Stimulated activated effector memory CD8-positive, alpha-beta T cell treated with anti-CD3 and anti-CD28 coated beads, Interleukin-12 subunit alpha, Interleukin-12 subunit beta, amount 100 ng/mL, for 72 hours (primary cell): ENCODE measurements around the gene JAK3.

Experiments used
- ATAC-seq: fragments of 150-1000 bp; cut with Tn5 transposase; 2 replicates; pipeline ENCODE4 v1.10.0; 2021
- DNase-seq, 2 donors: peaks; one replicate each; pipeline ENCODE4 v3.0.0; 2021 to 2022; ENCODE audit warnings: low spot score in 2 of 2
- H3K27ac Mint-ChIP-seq: one replicate; pipeline ENCODE4 v1.8.0; 2022; ENCODE audit warnings: mild to moderate bottlenecking, mixed read lengths
- H3K36me3 Mint-ChIP-seq: one replicate; pipeline ENCODE4 v1.8.0; 2022; ENCODE audit warnings: mild to moderate bottlenecking, mixed read lengths
- H3K4me1 Mint-ChIP-seq: one replicate; pipeline ENCODE4 v1.8.0; 2022; ENCODE audit warnings: mixed read lengths
- H3K4me3 Mint-ChIP-seq: one replicate; pipeline ENCODE4 v1.8.0; 2022; ENCODE audit warnings: mild to moderate bottlenecking, mixed read lengths
- H3K9me3 Mint-ChIP-seq: one replicate; pipeline ENCODE4 v1.8.0; 2022; ENCODE audit warnings: mixed read lengths

JAK3 gene

GRCh38 chr19:17855280-17856152 is 7.7 kb upstream of the JAK3 start:
- no peak overlapping the region for H3K27ac Mint-ChIP-seq
- peak overlapping the region; percentile 20 for H3K4me3 Mint-ChIP-seq

GRCh38 chr19:17854061-17854460 is 6.3 kb upstream of the JAK3 start:
- DNase-seq, result no peak
- H3K4me3 Mint-ChIP-seq, result no peak overlapping the region
- H3K9me3 Mint-ChIP-seq, result no peaks in the 10 kb centered on the region
- no peak for ATAC-seq
- no peak overlapping the region for H3K27ac Mint-ChIP-seq
- no peaks in the 10 kb centered on the region for H3K36me3 Mint-ChIP-seq
- H3K4me1 Mint-ChIP-seq, result peaks cover 37% of the 10 kb centered on the region

More at GRCh38 chr19:17855280-17856152, 7.7 kb upstream of the JAK3 start:
- peaks cover 14% of the 10 kb centered on the region for H3K36me3 Mint-ChIP-seq
- H3K9me3 Mint-ChIP-seq, result no peaks in the 10 kb centered on the region
- DNase-seq, result peak; percentile 98
- peaks cover 33% of the 10 kb centered on the region for H3K4me1 Mint-ChIP-seq
- peak; percentile 56 for ATAC-seq

GRCh38 chr19:17848595-17849292 is 962 bp upstream of the JAK3 start:
- ATAC-seq (no peak), DNase-seq (no peak)
- peak overlapping the region; percentile 97 for H3K27ac Mint-ChIP-seq
- no peaks in the 10 kb centered on the region for H3K9me3 Mint-ChIP-seq
- H3K4me3 Mint-ChIP-seq, result peak overlapping the region; percentile 74
- H3K4me1 Mint-ChIP-seq, result peaks cover 68% of the 10 kb centered on the region
- H3K36me3 Mint-ChIP-seq, result peaks cover 44% of the 10 kb centered on the region

- Mint-ChIP-seq H3K4me3 (peak overlapping the region; percentile 74), H3K4me1 (peaks cover 70% of the 10 kb centered on the region), H3K36me3 (peaks cover 70% of the 10 kb centered on the region), H3K27ac (peak overlapping the region; percentile 97), H3K9me3 (no peaks in the 10 kb centered on the region)
- ATAC-seq, result no peak
- no peak for DNase-seq
Measured at GRCh38 chr19:17846146-17846545, 1.6 kb downstream of the JAK3 start.

GRCh38 chr19:17843908-17844490 is 3.8 kb downstream of the JAK3 start:
- H3K36me3 Mint-ChIP-seq, result peaks cover 91% of the 10 kb centered on the region
- ATAC-seq, result no peak
- peaks cover 57% of the 10 kb centered on the region for H3K4me1 Mint-ChIP-seq
- H3K27ac Mint-ChIP-seq, result peak overlapping the region; percentile 97
- H3K9me3 Mint-ChIP-seq, result no peaks in the 10 kb centered on the region
- no peak for DNase-seq
- H3K4me3 Mint-ChIP-seq, result peak overlapping the region; percentile 74

GRCh38 chr19:17843292-17843827 is 4.4 kb downstream of the JAK3 start:
- H3K4me3 Mint-ChIP-seq, result peak overlapping the region; percentile 74
- H3K9me3 Mint-ChIP-seq, result no peaks in the 10 kb centered on the region
- H3K27ac Mint-ChIP-seq, result peak overlapping the region; percentile 97
- H3K4me1 Mint-ChIP-seq, result peaks cover 51% of the 10 kb centered on the region
- ATAC-seq, result no peak
- peaks cover 97% of the 10 kb centered on the region for H3K36me3 Mint-ChIP-seq
- no peak for DNase-seq

- peak overlapping the region; percentile 97 for H3K27ac Mint-ChIP-seq
- ATAC-seq (no peak), DNase-seq (no peak)
- peaks cover 49% of the 10 kb centered on the region for H3K4me1 Mint-ChIP-seq
- H3K4me3 Mint-ChIP-seq, result no peak overlapping the region
- no peaks in the 10 kb centered on the region for H3K9me3 Mint-ChIP-seq
- H3K36me3 Mint-ChIP-seq, result peaks cover 100% of the 10 kb centered on the region
Measured at GRCh38 chr19:17842663-17843291, 5.0 kb downstream of the JAK3 start.

GRCh38 chr19:17841810-17842662 is 5.7 kb downstream of the JAK3 start:
- Mint-ChIP-seq H3K9me3 (no peaks in the 10 kb centered on the region), H3K4me1 (peaks cover 48% of the 10 kb centered on the region), H3K36me3 (peaks cover 100% of the 10 kb centered on the region), H3K27ac (no peak overlapping the region), H3K4me3 (no peak overlapping the region)
- DNase-seq (peak in 1 of 2 donors; percentile 77), ATAC-seq (peak; percentile 55)

- Mint-ChIP-seq H3K4me3 (no peak overlapping the region), H3K4me1 (peaks cover 51% of the 10 kb centered on the region), H3K9me3 (no peaks in the 10 kb centered on the region), H3K27ac (no peak overlapping the region), H3K36me3 (peaks cover 100% of the 10 kb centered on the region)
- DNase-seq (no peak), ATAC-seq (no peak)
Measured at GRCh38 chr19:17841371-17841809, 6.4 kb downstream of the JAK3 start.

- no peak for ATAC-seq
- peaks cover 100% of the 10 kb centered on the region for H3K36me3 Mint-ChIP-seq
- no peaks in the 10 kb centered on the region for H3K9me3 Mint-ChIP-seq
- no peak overlapping the region for H3K4me3 Mint-ChIP-seq
- peak overlapping the region; percentile 81 for H3K27ac Mint-ChIP-seq
- H3K4me1 Mint-ChIP-seq, result peaks cover 52% of the 10 kb centered on the region
- DNase-seq, result no peak
Measured at GRCh38 chr19:17840019-17840418, 7.8 kb downstream of the JAK3 start.

GRCh38 chr19:17837972-17838371 is 9.8 kb downstream of the JAK3 start:
- H3K27ac Mint-ChIP-seq, result peak overlapping the region; percentile 61
- ATAC-seq (no peak), DNase-seq (no peak)
- H3K36me3 Mint-ChIP-seq, result peaks cover 100% of the 10 kb centered on the region
- no peaks in the 10 kb centered on the region for H3K9me3 Mint-ChIP-seq
- H3K4me1 Mint-ChIP-seq, result peaks cover 35% of the 10 kb centered on the region
- no peak overlapping the region for H3K4me3 Mint-ChIP-seq

- H3K4me3 Mint-ChIP-seq, result no peak overlapping the region
- H3K36me3 Mint-ChIP-seq, result peaks cover 100% of the 10 kb centered on the region
- H3K27ac Mint-ChIP-seq, result peak overlapping the region; percentile 74
- H3K9me3 Mint-ChIP-seq, result no peaks in the 10 kb centered on the region
- ATAC-seq, result no peak
- no peak for DNase-seq
- peaks cover 35% of the 10 kb centered on the region for H3K4me1 Mint-ChIP-seq
Measured at GRCh38 chr19:17836530-17836929, 11.3 kb downstream of the JAK3 start.

- H3K4me3 Mint-ChIP-seq, result no peak overlapping the region
- peaks cover 100% of the 10 kb centered on the region for H3K36me3 Mint-ChIP-seq
- peaks cover 29% of the 10 kb centered on the region for H3K4me1 Mint-ChIP-seq
- H3K9me3 Mint-ChIP-seq, result no peaks in the 10 kb centered on the region
- ATAC-seq, result no peak
- H3K27ac Mint-ChIP-seq, result peak overlapping the region; percentile 74
- DNase-seq, result no peak
Measured at GRCh38 chr19:17835182-17836006, 12.4 kb downstream of the JAK3 start.
